Measurements from ENCODE around the gene ACADS. TPM values are rescaled to one million over a fixed set of nuclear protein-coding genes. Genes with fewer than 3 reads are reported as not detected.

Gene ACADS
- total and polyA plus RNA-seq, 8 donors, result 15.2 to 59.2 (median 20.9) TPM

- Histone ChIP-seq H3K9me3 (no peaks in the 10 kb centered on the region), H3K4me3 (peak overlapping the region; percentile 85 to 97 (median 96)), H3K27me3 (no peaks in the 10 kb centered on the region), H3K36me3 (peaks cover 0 to 8% (median 6%) of the 10 kb centered on the region in 3 donors), H3K27ac (peak overlapping the region; percentile 42 to 84 (median 72)), H3K4me1 (peaks cover 0 to 3% (median 0%) of the 10 kb centered on the region in 3 donors)
- FAIRE-seq, result no peak
- peak in 3 of 6 donors; percentile 27 to 84 (median 68) for DNase-seq
- peak; percentile 27 to 49 (median 47) for ATAC-seq
- TF ChIP-seq CTCF (IDR thresholded peaks at IDR 0.05), result no peak
- 0 to 1% methylated on average over 27 to 31 of the region's 31 CpGs for WGBS, 2 donors
- intact Hi-C loops (cut with DNase I), result loop anchor here in 2 of 3 donors (5.0 to 10.0 kb wide), 3 partner anchors 64 to 129 kb away; partner anchors contain the start of genes CABP1 (in 1 of the 2) and POP5 (in 1 of the 2)
These were observed 14.8 kb upstream of the ACADS start for GRCh38 chr12:120710805-120711296.

GRCh38 chr12:120711411-120711810 is 14.2 kb upstream of the ACADS start:
- no peak for FAIRE-seq
- peaks cover 0 to 3% (median 0%) of the 10 kb centered on the region in 3 donors for H3K4me1 ChIP-seq
- H3K4me3 ChIP-seq, result peak overlapping the region; percentile 85 to 97 (median 96)
- no peaks in the 10 kb centered on the region for H3K9me3 ChIP-seq
- peaks cover 0 to 8% (median 6%) of the 10 kb centered on the region in 3 donors for H3K36me3 ChIP-seq
- no peak for DNase-seq
- H3K27me3 ChIP-seq, result no peaks in the 10 kb centered on the region
- intact Hi-C loops (cut with DNase I), result loop anchor here in 2 of 3 donors (5.0 to 10.0 kb wide), 3 partner anchors 64 to 129 kb away; partner anchors contain the start of genes CABP1 (in 1 of the 2) and POP5 (in 1 of the 2)
- ATAC-seq, result no peak
- no peak for TF ChIP-seq CTCF (IDR thresholded peaks at IDR 0.05)
- peak overlapping the region in 1 of 4 donors; percentile 42 for H3K27ac ChIP-seq
- WGBS, 2 donors, result 21 to 23% methylated on average over 6 of the region's 6 CpGs

GRCh38 chr12:120712610-120713009 is 13.0 kb upstream of the ACADS start:
- intact Hi-C loops (cut with DNase I), result loop anchor here in 2 of 3 donors (5.0 to 10.0 kb wide), 3 partner anchors 65 to 130 kb away; partner anchors contain the start of genes CABP1 (in 1 of the 2) and POP5 (in 1 of the 2)
- no peak for TF ChIP-seq CTCF (IDR thresholded peaks at IDR 0.05)
- Histone ChIP-seq H3K36me3 (peaks cover 0 to 16% (median 6%) of the 10 kb centered on the region in 3 donors), H3K4me1 (peaks cover 0 to 3% (median 0%) of the 10 kb centered on the region in 3 donors), H3K27me3 (no peaks in the 10 kb centered on the region), H3K9me3 (no peaks in the 10 kb centered on the region), H3K4me3 (no peak overlapping the region), H3K27ac (no peak overlapping the region)
- FAIRE-seq (no peak), DNase-seq (no peak), ATAC-seq (no peak)
- WGBS, 2 donors, result 58 to 62% methylated on average over 6 of the region's 6 CpGs

- Histone ChIP-seq H3K4me3 (no peak overlapping the region), H3K4me1 (peaks cover under 1 to 5% (median 3%) of the 10 kb centered on the region in 3 donors), H3K36me3 (peaks cover 0 to 16% (median 15%) of the 10 kb centered on the region in 3 donors), H3K27ac (no peak overlapping the region), H3K27me3 (no peaks in the 10 kb centered on the region), H3K9me3 (no peaks in the 10 kb centered on the region)
- TF ChIP-seq CTCF (IDR thresholded peaks at IDR 0.05), result peak; percentile 70 to 82 (median 78)
- intact Hi-C loops (cut with DNase I), result loop anchor here in 2 of 3 donors (5.0 to 10.0 kb wide), 3 partner anchors 67 to 132 kb away; partner anchors contain the start of genes CABP1 (in 1 of the 2) and POP5 (in 1 of the 2)
- ATAC-seq (peak; percentile 33 to 79 (median 70)), FAIRE-seq (no peak), DNase-seq (peak in 3 of 6 donors; percentile 63 to 78 (median 76))
- 12 to 14% methylated on average over 4 of the region's 4 CpGs for WGBS, 2 donors
These were observed 11.7 kb upstream of the ACADS start for GRCh38 chr12:120713861-120714482.

Measured in pancreas (tissue), 10 donors.